ENCODE measurements around the gene ONECUT2. TPM values are rescaled to one million over a fixed set of nuclear protein-coding genes. Genes with fewer than 3 reads are reported as not detected.

ONECUT2 gene
- total and polyA plus RNA-seq, 2 experiments from 2014 or later, result 0.82 to 1.7 TPM

GRCh38 chr18:57444301-57444759 lies 9.2 kb downstream of the ONECUT2 start (continued):
- TF ChIP-seq ZNF462 (CRISPR knock-in tag; IDR thresholded peaks at IDR 0.05) (no peak), JUNB (IDR thresholded peaks at IDR 0.05; ENCODE audit: unreplicated experiment) (no peak), ETS1 (IDR thresholded peaks at IDR 0.05) (no peak), REST (IDR thresholded peaks at IDR 0.05; ENCODE audit: unreplicated experiment) (no peak), POLR2AphosphoS5 (IDR thresholded peaks at IDR 0.05; ENCODE audit: low read depth) (no peak)
